HG03457 (cell line): ENCODE measurements around the gene TIMM13.

Experiments
- ATAC-seq: cut with Tn5 transposase; IDR thresholded peaks from one replicate; pipeline ENCODE4 v1.9.1; 2021; ENCODE audit warnings: moderate number of reproducible peaks; ENCODE audit not compliant: unreplicated experiment

TIMM13 gene

GRCh38 chr19:2387367-2388288, 39.8 kb downstream of the TIMM13 start:
- ATAC-seq: no peak

- no peak for ATAC-seq
Measured at GRCh38 chr19:2385053-2385721, 42.2 kb downstream of the TIMM13 start.

- ATAC-seq: no peak
Measured at GRCh38 chr19:2382530-2383222, 44.7 kb downstream of the TIMM13 start.

- ATAC-seq: no peak
Measured at GRCh38 chr19:2381148-2381820, 46.1 kb downstream of the TIMM13 start.

- no peak for ATAC-seq
Measured at GRCh38 chr19:2380567-2380966, 46.8 kb downstream of the TIMM13 start.

GRCh38 chr19:2376784-2377519, 50.4 kb downstream of the TIMM13 start:
- ATAC-seq: no peak
